GM12878 (cell line): ENCODE data around the gene FBXO21. TPM values are rescaled to one million over a fixed set of nuclear protein-coding genes. Genes with fewer than 3 reads are reported as not detected.

Experiments
- ATAC-seq: fragments of 200-7000 bp; cut with Tn5 transposase; 3 replicates; pipeline ENCODE4 v1.9.1; 2020; ENCODE audit warnings: mild to moderate bottlenecking, moderate library complexity
- BruUV-seq: library from RNA; stranded (reverse); fragments of 400-500 nt; replicated peaks from 2 replicates; lab custom pipeline; 2021; lab: Mats Ljungman, UMichigan
- CTCF ChIA-PET: fragments of 300-600 bp; sonication (Branson Sonifier 250); formaldehyde crosslinking; extraction: SDS; loops from one replicate; lab custom pipeline; 2021; ENCODE audit warnings: inconsistent platforms; lab: Yijun Ruan, JAX
- POLR2A ChIA-PET: fragments of 350-600 bp; formaldehyde crosslinking; extraction: SDS; loops from one replicate; lab custom pipeline; 2021; ENCODE audit warnings: inconsistent platforms; lab: Charles Lee
- RAD21 ChIA-PET: fragments of 300-600 bp; sonication (Branson Sonifier 250); formaldehyde crosslinking; loops from one replicate; lab custom pipeline; 2023; ENCODE audit warnings: antibody characterized with exemption; ENCODE audit not compliant: unreplicated experiment; lab: Charles Lee
- SMC1A ChIA-PET: fragments of 300-600 bp; sonication (Branson Sonifier 250); formaldehyde crosslinking; loops from one replicate; lab custom pipeline; 2023; ENCODE audit not compliant: unreplicated experiment, uncharacterized antibody; lab: Charles Lee
- DNase-seq: peaks from one replicate; pipeline ENCODE4 v3.0.0-alpha.2; 2011; ENCODE audit warnings: low read depth, low spot score
- FAIRE-seq: peaks from 3 replicates; lab custom pipeline; 2011; peaks lifted over from hg19 to GRCh38; lab: Jason Lieb, UNC
- H2AFZ ChIP-seq: 2 replicates; pipeline ENCODE4 v1.6.0; 2011; ENCODE audit warnings: low read depth, low read length, control low read depth; ENCODE audit not compliant: control insufficient read depth
- H3K27ac ChIP-seq: 2 replicates; pipeline ENCODE4 v1.5.1; 2011; ENCODE audit warnings: control low read depth; ENCODE audit not compliant: control insufficient read depth, insufficient read depth
- H3K27me3 ChIP-seq, 2 experiments: replicated peaks in 1 of 2; 2 replicates each; pipeline versions ENCODE4 v1.6.0 to v1.6.1; 2011; ENCODE audit warnings: low read length in 1 of 2; ENCODE audit not compliant: control insufficient read depth in 2 of 2, insufficient read depth in 2 of 2
- H3K36me3 ChIP-seq, 2 experiments: 2 replicates each; pipeline ENCODE4 v1.5.1; 2011; ENCODE audit warnings: low read length in 1 of 2; ENCODE audit not compliant: control insufficient read depth in 2 of 2, insufficient read depth in 2 of 2
- H3K4me1 ChIP-seq: 2 replicates; pipeline ENCODE4 v1.6.1; 2011; ENCODE audit warnings: mild to moderate bottlenecking, low read length, moderate library complexity, mixed read lengths; ENCODE audit not compliant: control insufficient read depth, insufficient read depth
- H3K4me2 ChIP-seq: 2 replicates; pipeline ENCODE4 v1.6.0; 2011; ENCODE audit warnings: control low read depth; ENCODE audit not compliant: control insufficient read depth, insufficient read depth
- H3K4me3 ChIP-seq: fragments of 200-600 bp; sonication (generic); 2 replicates; pipeline ENCODE4 v1.5.1; 2016
- H3K79me2 ChIP-seq: 2 replicates; pipeline ENCODE4 v1.6.0; 2011; ENCODE audit warnings: low read length; ENCODE audit not compliant: control insufficient read depth, insufficient read depth
- H3K9ac ChIP-seq: 2 replicates; pipeline ENCODE4 v1.8.0; 2011; ENCODE audit warnings: low read length, control low read depth, mixed read lengths; ENCODE audit not compliant: control insufficient read depth, insufficient read depth
- H3K9me3 ChIP-seq: replicated peaks from 3 replicates; pipeline ENCODE4 v1.5.1; 2011; ENCODE audit warnings: mild to moderate bottlenecking, low read length; ENCODE audit not compliant: control insufficient read depth, insufficient read depth
- H4K20me1 ChIP-seq: 2 replicates; pipeline ENCODE4 v1.6.0; 2011; ENCODE audit not compliant: control insufficient read depth, insufficient read depth
- CREB1 ChIP-seq: IDR thresholded peaks from 2 replicates; pipeline ENCODE4 v1.6.1; 2012; ENCODE audit warnings: low read depth, mild to moderate bottlenecking, inconsistent platforms
- NFXL1 ChIP-seq: fragments of 450-650 bp; IDR thresholded peaks from 2 replicates; pipeline ENCODE4 v1.6.1; 2017; ENCODE audit warnings: antibody characterized with exemption, mild to moderate bottlenecking, borderline replicate concordance
- PBX3 ChIP-seq: IDR thresholded peaks from 2 replicates; pipeline ENCODE4 v1.6.1; 2011; ENCODE audit warnings: mild to moderate bottlenecking, low read depth, low read length, moderate library complexity; ENCODE audit not compliant: insufficient replicate concordance
- POLR2A ChIP-seq: IDR thresholded peaks from 2 replicates; pipeline ENCODE4 v1.6.1; 2011; ENCODE audit warnings: low read depth, mild to moderate bottlenecking, low read length
- STAT1 ChIP-seq: fragments of 450-650 bp; conservative IDR thresholded peaks from 2 replicates; pipeline ENCODE4 v1.6.1; 2014; ENCODE audit warnings: antibody characterized with exemption, mild to moderate bottlenecking
- ZBTB4 ChIP-seq: fragments of 450-650 bp; formaldehyde crosslinking; IDR thresholded peaks from 2 replicates; pipeline ENCODE4 v1.4.0; 2022; ENCODE audit warnings: mild to moderate bottlenecking, moderate library complexity
- ZNF592 ChIP-seq: fragments of 450-650 bp; IDR thresholded peaks from 2 replicates; pipeline ENCODE4 v1.6.1; 2017; ENCODE audit warnings: mild to moderate bottlenecking, moderate library complexity
- WGBS: methylation state at CpG from one replicate; pipeline ENCODE4 v1.1.6; 2016; ENCODE audit warnings: low lambda C conversion rate; ENCODE audit not compliant: insufficient replicate concordance, insufficient coverage; ENCODE audit errors: missing lambda C conversion rate; 5-methylcytosine and 5-hydroxymethylcytosine counted together
- in situ Hi-C: fragments of 300-500 bp; cut with MboI; formaldehyde crosslinking; loops from 9 replicates; pipeline ENCODE4 v1.14.3; 2018; ENCODE audit warnings: mixed read lengths
- intact Hi-C: fragments of 100-400 bp; cut with micrococcal nuclease; formaldehyde crosslinking; loops from one replicate; pipeline ENCODE4 v1.14.2; 2022; ENCODE audit not compliant: unreplicated experiment
- polyA plus RNA-seq, 11 experiments: library from polyadenylated mRNA; depleted of rRNA in 4 of 11; unstranded in 6 of 11; stranded (reverse) in 5 of 11; fragments of >200 nt; fragmentation: Nextera tagmentation in 4 of 11; fragmentation: Illumina TruSeq in 1 of 11; extraction: Ambion mirVana in 4 of 11; extraction: Trizol in 1 of 11; gene quantifications; 1 replicate in 1 of 11; 2 replicates in 10 of 11; pipeline versions ENCODE4 v1.2.1 to v1.2.3, GENCODE V29; 2011 to 2016; ENCODE audit warnings: inconsistent platforms in 2 of 11, missing spikeins in 2 of 11, low read depth in 1 of 11
- total RNA-seq, 4 experiments: library from RNA; depleted of rRNA in 3 of 4; stranded (reverse); fragments of >200 nt in 3 of 4; fragmentation: Illumina TruSeq in 1 of 4; extraction: Trizol in 1 of 4; gene quantifications; 2 replicates each; pipeline versions ENCODE4 v1.2.1 to v1.2.3, GENCODE V29; 2013 to 2021

Gene FBXO21
- total and polyA plus RNA-seq, 10 of the 15 experiments (the other 5 are each of a cell fraction or from before 2014, with no cell fraction given): 5.5 to 32.6 (median 18.9) TPM

GRCh38 chr12:117092886-117093285, 97.4 kb downstream of the FBXO21 start:
- Histone ChIP-seq H3K4me1 (no peaks in the 10 kb centered on the region), H3K36me3 (no peaks in the 10 kb centered on the region; a peak in 1 of 4 replicates), H3K9ac (no peak overlapping the region), H4K20me1 (peaks cover under 1% of the 10 kb centered on the region; the same call in 1 of the 2 replicates), H3K9me3 (peaks cover 1% of the 10 kb centered on the region; the same call in 2 of the 3 replicates), H3K4me2 (no peak overlapping the region), H2AFZ (no peak overlapping the region), H3K27ac (no peak overlapping the region), H3K79me2 (peaks cover 1% of the 10 kb centered on the region), H3K27me3 (no peaks in the 10 kb centered on the region), H3K4me3 (no peak overlapping the region)
- TF ChIP-seq ZNF592: no peak
- TF ChIP-seq NFXL1: no peak
- no peak for TF ChIP-seq STAT1
- TF ChIP-seq PBX3: no peak
- TF ChIP-seq ZBTB4: no peak
- TF ChIP-seq CREB1: no peak
- no peak for TF ChIP-seq POLR2A
- no peak for DNase-seq
- RAD21 ChIA-PET: interaction anchor here (1.6 kb wide), 1 partner anchor 69 kb away, joined by 4 read pairs; no protein-coding TSS in a partner anchor
- in situ Hi-C loops (no loop called here), intact Hi-C loops (no loop called here)
- POLR2A ChIA-PET: no interaction called here
- SMC1A ChIA-PET: no interaction called here
- CTCF ChIA-PET: interaction anchor here (1.3 kb wide), 1 partner anchor 26 kb away, joined by 4 read pairs; no protein-coding TSS in a partner anchor
- WGBS: 90% methylated on average over 7 of the region's 7 CpGs
- no peak for ATAC-seq
- no peak for FAIRE-seq
- no TSS peak for BruUV-seq
